HepG2 (cell line): ENCODE measurements around the gene NEURL1B. TPM values are rescaled to one million over a fixed set of nuclear protein-coding genes. Genes with fewer than 3 reads are reported as not detected.
A peak's percentile ranks its signal among the peaks of the same experiment; 100 is the strongest.

ENCODE experiments used
- CAMTA2 ChIP-seq: sonication (generic); formaldehyde crosslinking; IDR thresholded peaks from 2 replicates; pipeline ENCODE4 v1.4.0; 2020; ENCODE audit warnings: mild to moderate bottlenecking, missing genetic modification reagents, borderline replicate concordance
- FOXO1 ChIP-seq: sonication (generic); formaldehyde crosslinking; IDR thresholded peaks from 2 replicates; pipeline ENCODE4 v1.4.0; 2020; ENCODE audit warnings: missing genetic modification reagents
- HBP1 ChIP-seq: IDR thresholded peaks from 2 replicates; pipeline ENCODE4 v1.6.1; 2016; ENCODE audit warnings: low read depth, control low read depth
- KAT2B ChIP-seq: fragments of 150-350 bp; IDR thresholded peaks from 2 replicates; pipeline ENCODE4 v1.6.1; 2014; ENCODE audit warnings: low read depth, low read length, borderline replicate concordance
- KAT8 ChIP-seq: IDR thresholded peaks from 2 replicates; pipeline ENCODE4 v1.6.1; 2016; ENCODE audit warnings: missing genetic modification reagents, missing compliant biosample characterization
- KMT2B ChIP-seq: IDR thresholded peaks from 2 replicates; pipeline ENCODE4 v1.6.1; 2016; ENCODE audit warnings: missing genetic modification reagents, missing compliant biosample characterization
- NONO ChIP-seq, 2 experiments: fragments of 450-650 bp in 1 of 2; sonication (generic) in 1 of 2; formaldehyde crosslinking in 1 of 2; IDR thresholded peaks in 1 of 2; conservative IDR thresholded peaks in 1 of 2; 2 replicates each; pipeline versions ENCODE4 v1.6.1 to v1.8.0; 2017 to 2022; ENCODE audit warnings: mild to moderate bottlenecking in 1 of 2, missing genetic modification reagents in 1 of 2, moderate library complexity in 1 of 2
- RARA ChIP-seq: IDR thresholded peaks from 2 replicates; pipeline ENCODE4 v1.6.1; 2016; ENCODE audit warnings: missing genetic modification reagents, missing compliant biosample characterization
- STAG1 ChIP-seq: sonication (generic); formaldehyde crosslinking; IDR thresholded peaks from 2 replicates; pipeline ENCODE4 v1.4.0; 2020; ENCODE audit warnings: missing genetic modification reagents
- ZBTB25 ChIP-seq: IDR thresholded peaks from 2 replicates; pipeline ENCODE4 v1.6.1; 2018; ENCODE audit warnings: missing genetic modification reagents
- ZBTB7B ChIP-seq: sonication (generic); formaldehyde crosslinking; IDR thresholded peaks from 2 replicates; pipeline ENCODE4 v1.4.0; 2020; ENCODE audit warnings: missing genetic modification reagents
- ZFP91 ChIP-seq: sonication (generic); formaldehyde crosslinking; IDR thresholded peaks from 2 replicates; pipeline ENCODE4 v1.9.0; 2022; ENCODE audit warnings: missing genetic modification reagents, mild to moderate bottlenecking, borderline replicate concordance
- ZGPAT ChIP-seq: IDR thresholded peaks from 2 replicates; pipeline ENCODE4 v1.6.1; 2016; ENCODE audit warnings: mild to moderate bottlenecking
- ZNF251 ChIP-seq: sonication (generic); formaldehyde crosslinking; IDR thresholded peaks from 2 replicates; pipeline ENCODE4 v1.9.0; 2021; ENCODE audit warnings: mild to moderate bottlenecking, missing genetic modification reagents
- ZNF33A ChIP-seq: sonication (generic); formaldehyde crosslinking; IDR thresholded peaks from 2 replicates; pipeline ENCODE4 v1.5.1; 2020; ENCODE audit warnings: missing genetic modification reagents, mild to moderate bottlenecking, moderate library complexity, borderline replicate concordance
- ZNF431 ChIP-seq: sonication (generic); formaldehyde crosslinking; IDR thresholded peaks from 2 replicates; pipeline ENCODE4 v1.9.0; 2022; ENCODE audit warnings: missing genetic modification reagents, low read depth, mild to moderate bottlenecking, borderline replicate concordance
- ZNF503 ChIP-seq: sonication (generic); formaldehyde crosslinking; IDR thresholded peaks from 2 replicates; pipeline ENCODE4 v1.4.0; 2020; ENCODE audit warnings: missing genetic modification reagents
- ZNF558 ChIP-seq: sonication (generic); formaldehyde crosslinking; IDR thresholded peaks from 2 replicates; pipeline ENCODE4 v1.9.0; 2022; ENCODE audit warnings: mild to moderate bottlenecking, missing genetic modification reagents, borderline replicate concordance
- ZSCAN25 ChIP-seq: sonication (generic); formaldehyde crosslinking; IDR thresholded peaks from 2 replicates; pipeline ENCODE4 v1.8.0; 2022; ENCODE audit warnings: mild to moderate bottlenecking, missing genetic modification reagents
- ZSCAN29 ChIP-seq: sonication (generic); formaldehyde crosslinking; conservative IDR thresholded peaks from 2 replicates; pipeline ENCODE4 v1.4.0; 2020; ENCODE audit warnings: mild to moderate bottlenecking, missing genetic modification reagents
- polyA plus RNA-seq, 8 experiments: library from polyadenylated mRNA; depleted of rRNA in 3 of 8; stranded (reverse) in 7 of 8; unstranded in 1 of 8; fragments of >200 nt; fragmentation: Illumina TruSeq in 4 of 8; extraction: Trizol in 4 of 8; gene quantifications; 2 replicates each; pipeline versions ENCODE4 v1.2.1 to v1.2.3, GENCODE V29; 2011 to 2016; ENCODE audit warnings: low read depth in 4 of 8, missing spikeins in 1 of 8, mixed read lengths in 1 of 8; ENCODE audit not compliant: insufficient read depth in 1 of 8
- total RNA-seq, 5 experiments: library from RNA; depleted of rRNA; stranded (reverse); fragments of >200 nt; fragmentation: Illumina TruSeq; extraction: Trizol; gene quantifications; 2 replicates each; pipeline ENCODE4 v1.2.3, GENCODE V29; 2016; ENCODE audit warnings: low read depth in 1 of 5

The NEURL1B gene
- total and polyA plus RNA-seq, 2 of the 13 experiments (the other 11 are each of a cell fraction or from before 2014, with no cell fraction given), result 0.09 to 0.13 TPM

DNA sequence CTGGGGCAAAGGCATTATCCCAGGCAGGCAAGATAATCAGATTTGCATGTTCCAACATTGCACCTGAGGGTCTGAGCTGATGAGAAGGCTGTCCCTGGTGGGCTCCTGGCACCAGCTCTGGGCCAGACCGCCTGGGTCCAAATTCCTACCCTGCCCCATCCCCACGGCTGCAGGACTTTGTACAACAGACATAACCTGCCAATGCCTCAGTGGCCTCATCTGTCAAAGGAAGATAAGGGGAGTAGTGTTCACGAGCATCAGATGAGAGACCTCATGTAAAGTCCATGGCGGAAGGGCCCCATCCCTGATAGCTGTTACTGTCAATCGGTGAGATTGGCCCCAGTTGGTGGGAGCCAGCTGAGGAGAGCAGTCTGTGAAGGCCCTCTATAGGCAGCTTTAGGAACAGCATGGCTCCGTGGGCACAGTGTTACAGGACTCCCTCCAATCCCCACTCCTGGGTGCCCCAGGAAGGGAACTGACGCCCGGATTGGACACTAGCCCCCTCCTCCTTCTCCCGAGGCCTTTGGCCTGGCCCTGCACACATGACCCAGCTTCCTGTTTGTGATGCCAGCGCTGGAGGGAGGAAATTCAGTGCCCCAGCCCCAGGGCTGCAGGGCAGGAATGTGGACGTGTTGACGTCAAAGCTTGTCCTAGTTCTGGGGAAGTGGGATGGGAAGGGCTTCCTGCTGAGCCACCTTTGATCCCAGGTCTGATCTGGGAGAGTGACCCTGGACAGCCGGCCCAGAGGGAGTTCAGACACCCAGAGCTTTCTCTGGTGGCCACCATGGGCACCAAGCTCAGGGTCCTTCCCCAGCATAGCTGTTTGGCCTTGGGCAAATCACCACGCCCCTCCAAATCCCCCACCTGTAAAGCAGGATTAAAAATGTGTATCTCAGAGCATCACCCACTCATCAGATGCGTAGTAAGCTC lies 73.7 kb downstream of the NEURL1B start (continued):
- TF ChIP-seq NONO (IDR thresholded peaks at IDR 0.05), result no peak
- TF ChIP-seq NONO (CRISPR knock-in tag; conservative IDR thresholded peaks at IDR 0.05), result no peak
- 0 out of 2 replicates have a peak, but pooled peaks have one; percentile 21 for TF ChIP-seq ZBTB25 (CRISPR knock-in tag)
- TF ChIP-seq CAMTA2, result no peak
- 0 out of 2 replicates have a peak, but pooled peaks have one; percentile 61 for TF ChIP-seq ZNF33A (CRISPR knock-in tag)
- TF ChIP-seq ZNF251 (CRISPR knock-in tag), result no peak
- 0 out of 2 replicates have a peak, but pooled peaks have one; percentile 35 for TF ChIP-seq ZSCAN29 (CRISPR knock-in tag)
- peak; percentile 55; the same call in 1 of the 2 replicates for TF ChIP-seq HBP1 (CRISPR knock-in tag)
- no peak for TF ChIP-seq KAT2B
- peak; percentile 93; the same call in 1 of the 2 replicates for TF ChIP-seq FOXO1
- peak; percentile 74 for TF ChIP-seq KAT8 (CRISPR knock-in tag)
- 0 out of 2 replicates have a peak, but pooled peaks have one; percentile 49 for TF ChIP-seq ZNF558 (CRISPR knock-in tag)
- peak; percentile 66 for TF ChIP-seq STAG1 (CRISPR knock-in tag)
- peak; percentile 26; the same call in 1 of the 2 replicates for TF ChIP-seq ZNF503 (CRISPR knock-in tag)
- peak; percentile 88 for TF ChIP-seq RARA (CRISPR knock-in tag)
- TF ChIP-seq ZGPAT, result peak; percentile 68; the same call in 1 of the 2 replicates
- peak; percentile 23; the same call in 1 of the 2 replicates for TF ChIP-seq ZBTB7B (CRISPR knock-in tag)
- peak; percentile 71 for TF ChIP-seq ZSCAN25 (CRISPR knock-in tag)
- peak; percentile 81; the same call in 1 of the 2 replicates for TF ChIP-seq ZFP91 (CRISPR knock-in tag)
- no peak for TF ChIP-seq KMT2B (CRISPR knock-in tag)
- peak; percentile 55; the same call in 1 of the 2 replicates for TF ChIP-seq ZNF431 (CRISPR knock-in tag)
